Stromal cell of bone marrow (primary cell): ENCODE data around the gene RSRC1.
"Not testable (repeated sequence)": the region's sequence is repeated elsewhere in the genome, so short reads cannot be mapped to it uniquely, and the experiment has no call there.

Source experiments
- DNase-seq: peaks from one replicate; pipeline ENCODE4 v3.0.0-alpha.2; 2012; ENCODE audit warnings: low read depth

The RSRC1 gene

GRCh38 chr3:158101335-158102241, 8.3 kb upstream of the RSRC1 start:
- no peak for DNase-seq

- no peak for DNase-seq
Measured at GRCh38 chr3:158102242-158103080, 7.4 kb upstream of the RSRC1 start.

- DNase-seq: no peak
Measured at GRCh38 chr3:158103081-158103886, 6.6 kb upstream of the RSRC1 start.

- DNase-seq: no peak
Measured at GRCh38 chr3:158103887-158104327, 6.0 kb upstream of the RSRC1 start.

- DNase-seq: no peak
Measured at GRCh38 chr3:158104431-158104921, 5.4 kb upstream of the RSRC1 start.

- DNase-seq: no peak
Measured at GRCh38 chr3:158105119-158105709, 4.7 kb upstream of the RSRC1 start.

- DNase-seq: no peak
Measured at GRCh38 chr3:158105710-158106253, 4.1 kb upstream of the RSRC1 start.

GRCh38 chr3:158106766-158107471, 3.0 kb upstream of the RSRC1 start:
- DNase-seq: no peak

- no peak for DNase-seq
Measured at GRCh38 chr3:158107605-158108444, 2.1 kb upstream of the RSRC1 start.

- DNase-seq: no peak
Measured at GRCh38 chr3:158108445-158108985, 1.4 kb upstream of the RSRC1 start.

- DNase-seq: no peak
Measured at GRCh38 chr3:158109295-158109803, 540 bp upstream of the RSRC1 start.

GRCh38 chr3:158110658-158111018, 749 bp downstream of the RSRC1 start:
- no peak for DNase-seq

GRCh38 chr3:158111861-158112260, 2.0 kb downstream of the RSRC1 start:
- no peak for DNase-seq

- DNase-seq: not testable (repeated sequence)
Measured at GRCh38 chr3:158113595-158113994, 3.7 kb downstream of the RSRC1 start.

- DNase-seq: no peak
Measured at GRCh38 chr3:158120330-158120729, 10.4 kb downstream of the RSRC1 start.

GRCh38 chr3:158121295-158121694, 11.4 kb downstream of the RSRC1 start:
- no peak for DNase-seq

GRCh38 chr3:158122721-158123120, 12.8 kb downstream of the RSRC1 start:
- DNase-seq: not testable (repeated sequence)

GRCh38 chr3:158127250-158128219, 17.6 kb downstream of the RSRC1 start:
- DNase-seq: no peak
